ENCODE data around the gene PHLDA1.

Gene PHLDA1

GRCh38 chr12:76060111-76060510, 28.5 kb upstream of the PHLDA1 start:
- H3K27ac Mint-ChIP-seq = no peak overlapping the region
- H3K36me3 Mint-ChIP-seq (ENCODE audit: low read depth) = peaks cover 79% of the 10 kb centered on the region
- no peaks in the 10 kb centered on the region for H3K27me3 Mint-ChIP-seq (ENCODE audit: low read depth)
- peaks cover 17% of the 10 kb centered on the region for H3K9me3 Mint-ChIP-seq
- no peak for TF ChIP-seq CTCF (IDR thresholded peaks at IDR 0.05; ENCODE audit: unreplicated experiment in 3 of 3)
- no peaks in the 10 kb centered on the region for H3K4me1 Mint-ChIP-seq
- no peak overlapping the region for H3K4me3 Mint-ChIP-seq

GRCh38 chr12:76057326-76057725, 25.8 kb upstream of the PHLDA1 start:
- Mint-ChIP-seq H3K4me1 (no peaks in the 10 kb centered on the region), H3K4me3 (no peak overlapping the region), H3K36me3 (ENCODE audit: low read depth) (peaks cover 78% of the 10 kb centered on the region), H3K27me3 (ENCODE audit: low read depth) (no peaks in the 10 kb centered on the region), H3K27ac (no peak overlapping the region), H3K9me3 (peaks cover under 1% of the 10 kb centered on the region)
- no peak for TF ChIP-seq CTCF (IDR thresholded peaks at IDR 0.05; ENCODE audit: unreplicated experiment in 3 of 3)

GRCh38 chr12:76055393-76055792, 23.8 kb upstream of the PHLDA1 start:
- TF ChIP-seq CTCF (IDR thresholded peaks at IDR 0.05; ENCODE audit: unreplicated experiment in 3 of 3) = no peak
- peaks cover 81% of the 10 kb centered on the region for H3K36me3 Mint-ChIP-seq (ENCODE audit: low read depth)
- no peaks in the 10 kb centered on the region for H3K27me3 Mint-ChIP-seq (ENCODE audit: low read depth)
- H3K4me1 Mint-ChIP-seq = no peaks in the 10 kb centered on the region
- no peak overlapping the region for H3K4me3 Mint-ChIP-seq
- no peaks in the 10 kb centered on the region for H3K9me3 Mint-ChIP-seq
- no peak overlapping the region for H3K27ac Mint-ChIP-seq

GRCh38 chr12:76049575-76050251, 18.1 kb upstream of the PHLDA1 start:
- Mint-ChIP-seq H3K9me3 (no peaks in the 10 kb centered on the region), H3K4me1 (no peaks in the 10 kb centered on the region), H3K27ac (no peak overlapping the region), H3K27me3 (ENCODE audit: low read depth) (no peaks in the 10 kb centered on the region), H3K36me3 (ENCODE audit: low read depth) (peaks cover 65% of the 10 kb centered on the region), H3K4me3 (no peak overlapping the region)
- TF ChIP-seq CTCF (IDR thresholded peaks at IDR 0.05; ENCODE audit: unreplicated experiment in 3 of 3) = no peak

- Mint-ChIP-seq H3K36me3 (ENCODE audit: low read depth) (peaks cover 54% of the 10 kb centered on the region), H3K4me1 (no peaks in the 10 kb centered on the region), H3K9me3 (no peaks in the 10 kb centered on the region), H3K27ac (no peak overlapping the region), H3K27me3 (ENCODE audit: low read depth) (no peaks in the 10 kb centered on the region), H3K4me3 (no peak overlapping the region)
- no peak for TF ChIP-seq CTCF (IDR thresholded peaks at IDR 0.05; ENCODE audit: unreplicated experiment in 3 of 3)
Measured at GRCh38 chr12:76047742-76048141, 16.2 kb upstream of the PHLDA1 start.

GRCh38 chr12:76047060-76047459, 15.5 kb upstream of the PHLDA1 start:
- peaks cover 47% of the 10 kb centered on the region for H3K36me3 Mint-ChIP-seq (ENCODE audit: low read depth)
- no peak for TF ChIP-seq CTCF (IDR thresholded peaks at IDR 0.05; ENCODE audit: unreplicated experiment in 3 of 3)

More at GRCh38 chr12:76047060-76047459, 15.5 kb upstream of the PHLDA1 start:
- no peaks in the 10 kb centered on the region for H3K27me3 Mint-ChIP-seq (ENCODE audit: low read depth)
- no peak overlapping the region for H3K4me3 Mint-ChIP-seq
- no peaks in the 10 kb centered on the region for H3K4me1 Mint-ChIP-seq
- no peaks in the 10 kb centered on the region for H3K9me3 Mint-ChIP-seq
- H3K27ac Mint-ChIP-seq = no peak overlapping the region

All from nephron (organoid).